Measurements from ENCODE around the gene GOLIM4.
A peak's percentile ranks its signal among the peaks of the same experiment; 100 is the strongest.
"Not testable (repeated sequence)": the region's sequence is repeated elsewhere in the genome, so short reads cannot be mapped to it uniquely, and the experiment has no call there.

GOLIM4 gene

GRCh38 chr3:168095611-168096209 is at the start of gene GOLIM4:
TSS of gene GOLIM4 (minus strand) at chr3:168095924. CDS start at chr3:168095285, 639 bp downstream.
- DNase-seq (ENCODE audit: low read depth in 1 of 2, low spot score in 1 of 2) = peak; percentile 2 to 39

GRCh38 chr3:168141405-168141998 is 45.8 kb upstream of the GOLIM4 start:
- no peak for DNase-seq (ENCODE audit: low read depth in 1 of 2, low spot score in 1 of 2)

DNA sequence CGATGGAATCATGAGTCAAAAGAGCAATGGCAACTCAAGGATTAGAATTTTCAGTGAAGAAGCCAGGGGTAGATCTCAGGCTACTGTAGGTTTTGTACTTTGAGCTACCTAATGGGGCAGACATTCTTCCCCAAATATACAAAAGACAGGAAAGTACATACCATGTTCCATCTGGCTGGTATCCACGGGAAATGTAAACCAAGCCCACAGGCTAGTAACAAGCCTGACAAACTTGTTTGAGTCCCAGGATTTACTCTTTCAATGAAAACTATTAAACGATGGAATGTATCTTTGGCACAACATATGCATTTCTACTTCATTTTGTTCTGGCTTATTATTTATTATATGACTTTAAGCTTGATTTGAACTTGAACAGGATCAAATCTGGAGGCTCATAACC is 44.2 kb upstream of the GOLIM4 start:
- DNase-seq (ENCODE audit: low read depth in 1 of 2, low spot score in 1 of 2) = no peak

GRCh38 chr3:168138421-168138820 is 42.7 kb upstream of the GOLIM4 start:
- DNase-seq (ENCODE audit: low read depth in 1 of 2, low spot score in 1 of 2) = no peak

GRCh38 chr3:168134931-168135330 is 39.2 kb upstream of the GOLIM4 start:
- no peak for DNase-seq (ENCODE audit: low read depth in 1 of 2, low spot score in 1 of 2)

DNA sequence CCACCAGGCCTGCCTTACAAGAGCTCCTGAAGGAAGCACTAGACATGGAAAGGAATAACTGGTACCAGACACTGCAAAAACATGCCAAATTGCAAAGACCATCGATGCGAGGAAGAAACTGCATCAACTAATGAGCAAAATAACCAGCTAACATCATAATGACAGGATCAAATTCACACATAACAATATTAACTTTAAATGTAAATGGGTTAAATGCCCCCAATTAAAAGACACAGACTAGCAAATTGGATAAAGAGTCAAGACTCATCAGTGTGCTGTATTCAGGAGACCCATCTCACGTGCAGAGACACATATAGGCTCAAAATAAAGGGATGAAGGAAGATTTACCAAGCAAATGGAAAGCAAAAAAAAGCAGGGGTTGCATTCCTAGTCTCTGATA is 34.5 kb upstream of the GOLIM4 start:
- DNase-seq (ENCODE audit: low read depth in 1 of 2, low spot score in 1 of 2) = not testable (repeated sequence)

GRCh38 chr3:168128463-168128862 is 32.7 kb upstream of the GOLIM4 start:
- DNase-seq (ENCODE audit: low read depth in 1 of 2, low spot score in 1 of 2) = not testable (repeated sequence)

DNA sequence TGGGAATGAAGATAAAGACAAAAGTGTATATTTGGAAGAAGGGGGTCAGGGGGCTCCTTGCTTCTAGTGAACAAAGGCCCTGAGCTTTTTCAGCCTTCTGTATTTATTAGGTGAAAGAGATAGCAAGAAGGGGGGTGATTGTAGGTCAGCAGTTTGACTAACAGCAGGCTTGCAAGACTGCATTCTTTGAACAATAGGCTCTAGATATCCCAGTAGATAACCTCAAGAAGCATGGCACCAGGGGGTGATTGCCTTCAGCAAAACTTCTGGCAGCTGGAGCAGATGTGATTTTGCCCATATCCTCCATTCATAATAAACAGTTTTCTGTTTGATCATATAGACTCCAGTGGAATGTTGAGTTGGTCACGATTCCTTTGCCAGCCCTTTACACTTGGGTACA is 31.7 kb upstream of the GOLIM4 start:
- DNase-seq (ENCODE audit: low read depth in 1 of 2, low spot score in 1 of 2) = no peak

DNA sequence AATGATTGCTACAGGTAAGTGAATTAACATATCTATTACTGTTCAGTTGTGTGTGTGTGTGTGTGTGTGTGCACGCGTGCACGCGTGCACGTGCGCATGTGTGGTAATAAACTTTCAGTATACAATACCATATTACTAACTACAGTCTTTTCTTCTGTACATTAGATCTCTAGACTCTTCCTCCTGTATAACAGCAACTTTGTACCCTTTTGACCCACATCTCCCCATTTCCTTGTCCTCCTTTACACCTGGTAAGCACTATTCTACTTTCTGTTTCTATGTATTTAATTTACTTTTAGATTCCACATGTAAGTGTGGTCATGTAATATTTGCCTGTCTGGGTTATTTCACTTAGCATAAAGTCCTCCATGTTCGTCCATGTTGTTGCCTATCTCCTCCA is 29.1 kb upstream of the GOLIM4 start:
- no peak for DNase-seq (ENCODE audit: low read depth in 1 of 2, low spot score in 1 of 2)

DNA sequence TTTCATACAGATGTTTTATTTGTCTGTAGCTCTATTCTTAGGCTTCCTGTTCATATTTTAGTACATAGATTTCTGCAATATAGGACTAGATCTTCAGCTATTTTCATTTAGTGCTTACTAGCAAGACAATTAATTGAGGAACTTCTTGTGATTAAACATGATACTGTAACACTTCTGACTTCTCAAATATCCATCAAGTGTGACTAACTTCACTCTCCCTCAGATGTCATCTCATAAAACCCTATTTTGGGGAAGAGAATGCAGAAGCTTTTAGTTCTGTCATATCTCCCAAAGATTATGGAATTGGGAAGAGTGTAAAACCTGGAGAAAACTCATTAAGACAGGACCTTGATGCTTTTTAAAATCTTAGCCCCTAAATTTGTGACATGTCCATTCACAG is 28.6 kb upstream of the GOLIM4 start:
- no peak for DNase-seq (ENCODE audit: low read depth in 1 of 2, low spot score in 1 of 2)

GRCh38 chr3:168123201-168124176 is 27.8 kb upstream of the GOLIM4 start:
- DNase-seq (ENCODE audit: low read depth in 1 of 2, low spot score in 1 of 2) = no peak

DNA sequence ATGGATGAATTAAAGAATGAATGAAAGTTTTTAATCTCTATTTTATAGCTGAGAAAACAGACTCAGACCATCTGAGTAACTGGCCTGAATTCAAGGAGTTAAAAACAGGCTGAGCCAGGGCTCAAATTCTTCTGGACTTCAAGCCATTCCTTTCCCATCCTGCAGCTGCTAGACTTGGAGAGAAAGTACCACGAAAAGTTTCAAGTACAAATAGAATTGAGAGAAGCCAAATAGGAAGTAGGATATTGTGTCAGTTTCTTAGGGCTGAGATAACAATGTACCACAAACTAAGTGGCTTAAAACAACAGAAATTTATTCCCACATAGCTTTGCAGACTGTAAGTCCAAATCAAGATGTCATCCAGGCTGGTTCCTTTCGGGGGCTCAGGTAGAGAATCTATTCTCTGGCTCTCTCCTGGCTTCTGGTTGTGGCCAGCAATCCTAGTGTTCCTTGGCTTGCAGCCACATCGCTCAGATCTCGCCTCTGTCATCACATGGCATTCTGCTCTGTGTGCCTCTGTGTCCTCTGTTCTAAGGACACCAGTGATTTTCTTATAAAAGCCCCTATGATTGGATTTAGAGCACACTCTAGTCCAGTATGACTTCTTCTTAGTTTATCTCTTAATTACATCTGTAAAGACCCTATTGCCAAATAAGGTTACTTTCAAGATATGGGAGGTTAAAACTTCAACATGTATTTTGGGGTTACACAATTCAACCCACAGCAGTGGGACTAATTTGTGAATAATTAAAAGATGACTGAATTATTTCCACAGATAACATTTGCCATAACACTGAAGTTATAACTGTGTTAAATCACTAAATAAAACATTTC is 25.7 kb upstream of the GOLIM4 start:
- DNase-seq (ENCODE audit: low read depth in 1 of 2, low spot score in 1 of 2) = no peak

DNA sequence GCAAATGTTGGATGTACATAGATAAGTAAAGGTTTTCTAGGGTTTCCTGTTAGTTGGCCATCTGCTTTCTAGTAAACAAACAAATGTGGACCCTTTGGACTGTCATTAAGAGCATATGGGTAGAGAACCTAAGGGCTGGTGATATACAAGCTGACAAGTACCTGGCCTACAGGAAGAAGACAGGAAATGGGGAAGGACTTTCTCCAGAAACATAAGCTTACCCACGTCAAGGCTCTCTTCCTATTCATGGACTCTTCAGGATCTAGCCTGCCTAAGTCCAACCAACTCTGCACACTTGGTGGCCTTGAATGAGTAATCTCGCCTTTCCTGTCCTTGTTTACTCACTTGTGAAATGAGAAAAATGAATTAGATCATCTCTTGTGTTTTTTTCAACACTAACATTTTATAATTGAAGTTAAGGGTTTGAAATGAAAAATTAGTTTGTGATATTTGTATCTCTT is 22.2 kb upstream of the GOLIM4 start:
- DNase-seq (ENCODE audit: low read depth in 1 of 2, low spot score in 1 of 2) = no peak

- DNase-seq (ENCODE audit: low read depth in 1 of 2, low spot score in 1 of 2) = no peak
Measured at GRCh38 chr3:168117059-168117458, 21.3 kb upstream of the GOLIM4 start.

GRCh38 chr3:168116279-168116678 is 20.6 kb upstream of the GOLIM4 start:
- DNase-seq (ENCODE audit: low read depth in 1 of 2, low spot score in 1 of 2) = no peak

DNA sequence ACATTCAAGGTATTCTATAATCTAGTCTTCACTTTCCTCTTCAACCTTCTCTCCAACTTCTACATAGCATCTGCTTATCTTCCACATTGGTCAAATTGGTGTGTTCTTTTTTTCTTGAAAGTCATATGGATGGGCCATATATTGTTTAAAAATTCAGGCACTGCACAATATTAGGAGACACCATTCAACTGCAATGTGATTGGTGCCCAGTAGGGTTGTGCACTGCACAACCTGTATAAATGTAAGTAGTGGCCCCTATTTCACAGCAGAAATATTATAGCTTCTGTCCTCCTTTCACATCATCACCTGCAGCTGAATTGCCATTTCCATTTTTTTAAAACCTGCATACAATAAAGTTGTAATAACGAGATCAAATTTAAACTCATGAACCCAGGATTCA is 18.1 kb upstream of the GOLIM4 start:
- no peak for DNase-seq (ENCODE audit: low read depth in 1 of 2, low spot score in 1 of 2)

DNA sequence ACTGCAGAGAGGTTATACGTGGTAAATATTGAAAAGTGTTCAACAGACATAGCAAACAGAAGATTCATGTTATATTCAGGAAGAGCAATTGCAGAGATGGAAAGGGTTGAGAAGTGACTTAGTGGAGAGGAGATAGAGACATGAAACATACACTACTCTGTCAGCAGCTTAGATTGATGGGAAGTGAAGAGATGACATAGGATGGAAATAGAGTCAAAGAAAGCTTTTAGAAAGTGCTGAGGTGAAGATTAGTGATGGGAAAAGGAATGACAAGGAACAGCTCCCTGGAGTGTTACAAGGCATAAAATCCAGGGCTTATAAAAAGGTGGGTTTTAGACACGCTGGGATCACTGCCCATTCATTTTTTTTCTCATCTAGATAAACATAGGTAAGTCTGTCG is 17.2 kb upstream of the GOLIM4 start:
- DNase-seq (ENCODE audit: low read depth in 1 of 2, low spot score in 1 of 2) = no peak

DNA sequence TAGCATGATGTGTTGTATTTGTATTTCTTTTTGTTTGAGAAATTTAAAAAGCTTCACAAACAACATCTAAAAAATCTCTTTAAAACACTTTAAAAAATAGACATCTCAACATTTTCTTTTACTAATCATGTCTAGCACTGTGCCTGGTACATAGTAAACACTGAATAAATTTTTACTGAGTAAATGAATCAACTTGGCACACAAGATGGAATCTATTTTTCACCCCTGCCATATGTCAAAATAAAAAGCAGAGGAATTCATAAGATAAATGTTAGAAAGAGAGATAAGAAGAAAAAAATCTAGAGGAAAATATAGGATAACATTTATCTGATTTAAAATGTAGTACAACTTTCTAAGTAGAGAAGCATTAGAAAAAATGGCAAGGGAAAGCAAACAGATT is 8.6 kb upstream of the GOLIM4 start:
- DNase-seq (ENCODE audit: low read depth in 1 of 2, low spot score in 1 of 2) = no peak

GRCh38 chr3:168102735-168103410 is 7.1 kb upstream of the GOLIM4 start:
- DNase-seq (ENCODE audit: low read depth in 1 of 2, low spot score in 1 of 2) = no peak

DNA sequence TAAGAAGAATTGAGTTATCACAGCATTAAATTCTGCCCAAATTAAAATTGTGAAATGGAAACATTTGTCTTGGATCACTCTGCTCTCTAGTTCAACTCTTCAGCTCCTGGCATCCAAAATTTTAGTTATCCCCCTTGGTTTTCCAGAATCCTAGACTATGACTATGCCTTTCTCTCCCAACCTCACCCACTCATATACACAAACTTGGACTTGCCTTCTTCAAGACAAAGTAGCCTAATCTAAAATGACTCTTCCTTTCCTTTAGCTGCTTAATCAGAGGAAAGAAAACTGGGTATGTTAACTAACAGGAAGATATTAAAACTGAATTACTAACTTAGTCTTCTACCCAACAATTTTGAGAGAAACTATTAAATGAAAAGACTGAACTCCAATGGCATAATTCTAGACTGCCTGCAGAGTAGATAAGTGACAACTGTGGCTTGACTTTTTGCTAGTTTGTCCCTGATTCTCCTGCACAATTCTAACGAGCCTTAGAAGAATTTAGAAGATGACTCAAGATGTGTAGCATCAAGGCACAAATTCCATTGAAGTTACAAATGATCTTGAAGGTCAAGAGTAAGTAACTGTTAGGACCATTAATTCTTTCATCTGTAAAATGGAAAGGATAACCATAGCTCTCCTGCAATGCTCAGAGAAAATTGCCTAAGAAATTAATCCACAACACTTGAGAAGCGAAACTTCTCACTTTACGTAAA is 5.2 kb upstream of the GOLIM4 start:
- DNase-seq (ENCODE audit: low read depth in 1 of 2, low spot score in 1 of 2) = no peak
